CD8-positive, alpha-beta memory T cell (primary cell): ENCODE measurements around the gene CCL3. TPM values are rescaled to one million over a fixed set of nuclear protein-coding genes. Genes with fewer than 3 reads are reported as not detected.

ENCODE experiments used
- CTCF ChIA-PET: fragments of 350-600 bp; sonication (Branson Sonifier 250); formaldehyde crosslinking; loops from one replicate; lab custom pipeline; 2021; ENCODE audit warnings: antibody characterized with exemption; lab: Charles Lee
- POLR2A ChIA-PET: fragments of 350-600 bp; sonication (Branson Sonifier 250); formaldehyde crosslinking; loops from one replicate; lab custom pipeline; 2021; ENCODE audit warnings: antibody characterized with exemption; lab: Charles Lee
- DNase-seq, 5 donors: peaks; one replicate each; pipeline versions ENCODE4 v3.0.0 to v3.0.0-alpha.2; 2020 to 2022; ENCODE audit warnings: mixed read lengths in 1 of 5
- H3K27ac ChIP-seq: one replicate; pipeline ENCODE4 v1.7.0; 2013; ENCODE audit warnings: low read depth, mild to moderate bottlenecking, low read length, moderate library complexity
- H3K27me3 ChIP-seq: 2 replicates; pipeline ENCODE4 v1.7.0; 2013; ENCODE audit warnings: low read length, mild to moderate bottlenecking; ENCODE audit not compliant: insufficient read depth, poor library complexity, severe bottlenecking
- H3K36me3 ChIP-seq: 2 replicates; pipeline ENCODE4 v1.7.0; 2013; ENCODE audit warnings: mild to moderate bottlenecking, low read length, moderate library complexity; ENCODE audit not compliant: insufficient read depth
- H3K4me1 ChIP-seq: 2 replicates; pipeline ENCODE4 v1.7.0; 2013; ENCODE audit warnings: mild to moderate bottlenecking, low read length, moderate library complexity; ENCODE audit not compliant: insufficient read depth
- H3K4me3 ChIP-seq: 2 replicates; pipeline ENCODE4 v1.7.0; 2013; ENCODE audit warnings: mild to moderate bottlenecking, low read length
- H3K9me3 ChIP-seq: 2 replicates; pipeline ENCODE4 v1.7.0; 2013; ENCODE audit warnings: mild to moderate bottlenecking, low read length
- H3K27ac Mint-ChIP-seq, 8 donors: one replicate each; pipeline ENCODE4 v1.8.0; 2020 to 2021; ENCODE audit warnings: mixed read lengths in 8 of 8, mild to moderate bottlenecking in 6 of 8, inconsistent platforms in 3 of 8, moderate library complexity in 3 of 8
- H3K27me3 Mint-ChIP-seq, 2 donors: one replicate each; pipeline ENCODE4 v1.8.0; 2020 to 2021; ENCODE audit warnings: mixed read lengths in 2 of 2, mild to moderate bottlenecking in 1 of 2, moderate library complexity in 1 of 2
- H3K36me3 Mint-ChIP-seq, 3 donors: one replicate each; pipeline ENCODE4 v1.8.0; 2020 to 2021; ENCODE audit warnings: mixed read lengths in 3 of 3, inconsistent platforms in 1 of 3, mild to moderate bottlenecking in 1 of 3
- H3K4me1 Mint-ChIP-seq, 3 donors: one replicate each; pipeline ENCODE4 v1.8.0; 2020 to 2021; ENCODE audit warnings: mixed read lengths in 3 of 3, inconsistent platforms in 1 of 3, mild to moderate bottlenecking in 1 of 3
- H3K4me3 Mint-ChIP-seq, 7 donors: one replicate each; pipeline ENCODE4 v1.8.0; 2020 to 2021; ENCODE audit warnings: mixed read lengths in 7 of 7, mild to moderate bottlenecking in 6 of 7, moderate library complexity in 4 of 7, inconsistent platforms in 2 of 7
- H3K9me3 Mint-ChIP-seq, 5 donors: one replicate each; pipeline ENCODE4 v1.8.0; 2020 to 2022; ENCODE audit warnings: mixed read lengths in 5 of 5, mild to moderate bottlenecking in 3 of 5, moderate library complexity in 2 of 5, inconsistent platforms in 1 of 5
- polyA plus RNA-seq: library from polyadenylated mRNA; unstranded; fragments of 300-500 nt; fragmentation: Illumina TruSeq; gene quantifications from one replicate; pipeline ENCODE4 v1.2.3, GENCODE V29; 2021
- total RNA-seq, 2 experiments: library from RNA; stranded (reverse); gene quantifications; one replicate each; pipeline ENCODE4 v1.2.3, GENCODE V29; 2021

CCL3 gene
- total and polyA plus RNA-seq, 3 experiments from 2014 or later, result 2.3 to 1,264 (median 1,154) TPM

DNA sequence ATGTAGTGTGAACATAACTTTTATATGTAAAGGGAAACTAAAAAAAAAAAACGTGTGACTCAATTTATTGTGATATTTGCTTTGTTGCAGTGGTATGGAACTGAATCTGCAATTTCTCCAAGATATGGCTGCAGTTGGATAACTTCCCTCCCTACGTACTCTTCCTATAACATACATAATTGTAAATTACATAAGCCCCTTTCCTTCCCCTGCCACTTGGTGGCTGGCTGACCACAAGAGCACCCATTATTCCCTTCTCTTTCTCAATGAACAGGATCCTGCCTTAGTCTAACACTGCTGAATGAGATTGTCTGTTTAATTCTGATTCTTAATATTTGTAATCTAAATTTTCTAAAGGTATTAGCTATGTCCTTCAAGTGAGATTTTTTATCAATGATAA lies 41.5 kb upstream of the CCL3 start:
- no peak overlapping the region for H3K27ac ChIP-seq
- Mint-ChIP-seq H3K36me3 (peaks cover 3 to 8% (median 4%) of the 10 kb centered on the region in 3 donors), H3K4me3 (no peak overlapping the region), H3K27ac (peak overlapping the region in 2 of 8 donors; percentile 39 to 61), H3K27me3 (peaks cover 0 to 7% of the 10 kb centered on the region in 2 donors), H3K9me3 (peaks cover 0 to 7% (median 3%) of the 10 kb centered on the region in 5 donors), H3K4me1 (peaks cover 17 to 32% (median 29%) of the 10 kb centered on the region in 3 donors)
- peaks cover 14% of the 10 kb centered on the region for H3K4me1 ChIP-seq
- no peak for DNase-seq
- no peaks in the 10 kb centered on the region for H3K36me3 ChIP-seq
- H3K27me3 ChIP-seq, result no peaks in the 10 kb centered on the region
- no peak overlapping the region for H3K4me3 ChIP-seq
- no peaks in the 10 kb centered on the region for H3K9me3 ChIP-seq
- ChIA-PET POLR2A (no interaction called here), CTCF (interaction anchor here (1.0 to 3.6 kb wide), 2 partner anchors 17 to 59 kb away, joined by 3 to 12 read pairs; no protein-coding TSS in a partner anchor)

DNA sequence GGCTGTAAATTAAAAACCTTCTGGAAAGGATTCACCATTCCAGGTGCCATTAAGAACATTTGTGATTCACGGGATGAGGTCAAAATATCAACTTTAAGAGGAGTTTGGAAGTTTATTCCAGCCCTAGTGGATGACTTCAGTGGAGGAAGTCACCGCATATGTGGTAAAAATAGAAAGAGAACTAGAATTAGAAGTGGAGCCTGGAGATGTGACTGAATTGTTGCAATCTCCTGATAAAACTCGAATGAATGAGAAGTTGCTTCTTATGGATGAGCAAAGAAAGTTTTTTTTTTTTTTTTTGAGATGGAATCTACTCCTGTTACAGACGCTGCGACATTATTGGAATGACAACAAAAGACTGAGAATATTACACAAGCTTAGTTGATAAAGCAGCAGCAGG lies 40.4 kb upstream of the CCL3 start:
- peak overlapping the region in 1 of 8 donors; percentile 2 for H3K27ac Mint-ChIP-seq
- peaks cover 15% of the 10 kb centered on the region for H3K4me1 ChIP-seq
- H3K36me3 ChIP-seq, result no peaks in the 10 kb centered on the region
- peaks cover 18 to 38% (median 31%) of the 10 kb centered on the region in 3 donors for H3K4me1 Mint-ChIP-seq
- H3K36me3 Mint-ChIP-seq, result peaks cover 1 to 18% (median 3%) of the 10 kb centered on the region in 3 donors
- no peaks in the 10 kb centered on the region for H3K27me3 ChIP-seq
- peaks cover 5% of the 10 kb centered on the region for H3K9me3 ChIP-seq
- no peak overlapping the region for H3K4me3 ChIP-seq
- ChIA-PET POLR2A (no interaction called here), CTCF (interaction anchor here (1.1 kb wide), 1 partner anchor 12 kb away, joined by 3 read pairs; no protein-coding TSS in a partner anchor)
- no peak overlapping the region for H3K4me3 Mint-ChIP-seq
- DNase-seq, result no peak
- H3K27me3 Mint-ChIP-seq, result peaks cover 0 to 2% of the 10 kb centered on the region in 2 donors
- peaks cover 0 to 16% (median 13%) of the 10 kb centered on the region in 5 donors for H3K9me3 Mint-ChIP-seq
- H3K27ac ChIP-seq, result no peak overlapping the region

DNA sequence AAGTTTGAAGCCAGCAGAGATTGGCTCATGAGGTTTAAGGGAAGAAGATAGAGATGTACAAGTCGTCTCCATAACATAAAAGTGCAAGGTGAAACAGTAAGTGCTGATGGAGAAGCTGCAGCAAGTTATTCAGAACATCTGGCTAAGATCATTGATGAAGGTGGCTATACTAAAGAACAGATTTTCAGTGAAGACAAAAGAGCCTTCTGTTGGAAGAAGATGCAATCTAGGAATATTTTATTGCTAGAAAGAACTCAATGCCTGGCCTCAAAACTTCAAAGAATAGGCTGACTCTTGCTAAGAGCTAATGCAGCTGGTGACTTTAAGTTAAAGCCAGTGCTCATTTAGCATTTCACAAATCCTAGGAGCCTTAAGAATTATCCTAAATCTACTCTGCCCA lies 39.7 kb upstream of the CCL3 start:
- H3K27me3 Mint-ChIP-seq, result peaks cover 0 to 1% of the 10 kb centered on the region in 2 donors
- POLR2A ChIA-PET, result no interaction called here
- peaks cover 1 to 16% (median 1%) of the 10 kb centered on the region in 3 donors for H3K36me3 Mint-ChIP-seq
- peaks cover 0 to 19% (median 14%) of the 10 kb centered on the region in 5 donors for H3K9me3 Mint-ChIP-seq
- no peak overlapping the region for H3K27ac ChIP-seq
- peaks cover 8% of the 10 kb centered on the region for H3K9me3 ChIP-seq
- no peak overlapping the region for H3K27ac Mint-ChIP-seq
- H3K27me3 ChIP-seq, result no peaks in the 10 kb centered on the region
- no peaks in the 10 kb centered on the region for H3K36me3 ChIP-seq
- no peak overlapping the region for H3K4me3 Mint-ChIP-seq
- no peak for DNase-seq
- no peak overlapping the region for H3K4me3 ChIP-seq
- CTCF ChIA-PET, result no interaction called here
- peaks cover 18 to 38% (median 31%) of the 10 kb centered on the region in 3 donors for H3K4me1 Mint-ChIP-seq
- H3K4me1 ChIP-seq, result peaks cover 15% of the 10 kb centered on the region

DNA sequence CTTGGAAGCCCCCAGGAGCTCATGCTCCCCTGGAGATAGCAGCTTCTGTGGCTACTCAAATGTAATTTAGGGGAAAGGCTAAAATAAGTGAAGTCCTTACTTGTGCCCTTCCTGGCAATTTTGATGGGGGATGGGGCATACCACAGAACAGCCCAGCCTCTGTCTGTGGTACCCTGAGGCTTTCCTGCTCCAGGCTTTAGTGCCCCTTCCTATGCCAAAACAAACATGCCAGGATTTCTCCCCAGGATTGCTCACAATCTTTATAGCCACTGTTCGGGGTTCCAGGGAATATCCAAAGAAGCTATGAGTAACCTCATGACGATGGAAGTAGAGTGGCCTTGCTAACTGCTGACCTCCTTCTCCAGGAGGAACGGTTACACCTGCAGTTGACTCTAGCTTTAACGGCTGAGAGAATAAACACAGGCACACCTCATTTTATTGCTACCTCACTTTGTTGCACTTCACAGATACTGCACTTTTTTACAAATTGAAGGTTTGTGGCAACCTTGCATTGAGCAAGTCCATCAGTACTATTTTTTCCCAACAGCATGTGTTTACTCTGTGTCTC lies 38.6 kb upstream of the CCL3 start:
- peaks cover 8% of the 10 kb centered on the region for H3K9me3 ChIP-seq
- CTCF ChIA-PET, result interaction anchor here (0.7 to 1.6 kb wide), 4 partner anchors 9 to 153 kb away, joined by 3 to 6 read pairs (median 4); no protein-coding TSS in a partner anchor
- H3K4me3 ChIP-seq, result no peak overlapping the region
- DNase-seq, result no peak
- Mint-ChIP-seq H3K27me3 (no peaks in the 10 kb centered on the region), H3K27ac (peak overlapping the region in 2 of 8 donors; percentile 80 to 92), H3K9me3 (peaks cover 0 to 19% (median 14%) of the 10 kb centered on the region in 5 donors), H3K4me1 (peaks cover 18 to 38% (median 31%) of the 10 kb centered on the region in 3 donors), H3K4me3 (no peak overlapping the region), H3K36me3 (peaks cover 1 to 16% (median 1%) of the 10 kb centered on the region in 3 donors)
- no peak overlapping the region for H3K27ac ChIP-seq
- peaks cover 15% of the 10 kb centered on the region for H3K4me1 ChIP-seq
- POLR2A ChIA-PET, result no interaction called here
- no peaks in the 10 kb centered on the region for H3K27me3 ChIP-seq
- H3K36me3 ChIP-seq, result no peaks in the 10 kb centered on the region

DNA sequence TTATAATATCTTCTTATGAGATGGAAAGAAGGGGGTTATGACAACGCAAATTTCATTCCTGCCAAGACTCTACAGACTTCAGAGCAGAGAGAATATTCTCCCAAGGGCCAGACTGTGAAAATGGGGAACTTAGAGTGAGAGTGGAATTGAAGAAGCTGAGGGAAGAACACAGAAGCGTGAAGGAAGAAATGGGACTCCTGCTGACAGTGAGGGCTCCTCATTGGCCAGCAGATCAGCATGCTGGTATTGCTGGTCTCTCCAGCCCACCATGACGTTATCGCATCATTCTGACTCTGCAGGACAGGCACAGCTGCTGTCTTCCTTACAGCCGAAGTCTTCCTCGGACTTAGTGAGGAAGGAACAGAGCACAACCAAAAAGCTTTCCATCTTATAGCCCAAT lies 38.0 kb upstream of the CCL3 start:
- no peaks in the 10 kb centered on the region for H3K27me3 ChIP-seq
- H3K4me3 ChIP-seq, result no peak overlapping the region
- Mint-ChIP-seq H3K36me3 (peaks cover 1 to 16% (median 1%) of the 10 kb centered on the region in 3 donors), H3K27me3 (no peaks in the 10 kb centered on the region), H3K9me3 (peaks cover 0 to 19% (median 14%) of the 10 kb centered on the region in 5 donors), H3K27ac (peak overlapping the region in 5 of 8 donors; percentile 32 to 96 (median 80)), H3K4me1 (peaks cover 18 to 38% (median 31%) of the 10 kb centered on the region in 3 donors), H3K4me3 (peak overlapping the region in 1 of 7 donors; percentile 57)
- H3K4me1 ChIP-seq, result peaks cover 15% of the 10 kb centered on the region
- H3K9me3 ChIP-seq, result peaks cover 8% of the 10 kb centered on the region
- ChIA-PET POLR2A (no interaction called here), CTCF (interaction anchor here (0.7 to 1.6 kb wide), 3 partner anchors 19 to 152 kb away, joined by 3 to 6 read pairs (median 4); no protein-coding TSS in a partner anchor)
- no peak overlapping the region for H3K27ac ChIP-seq
- H3K36me3 ChIP-seq, result no peaks in the 10 kb centered on the region
- no peak for DNase-seq

DNA sequence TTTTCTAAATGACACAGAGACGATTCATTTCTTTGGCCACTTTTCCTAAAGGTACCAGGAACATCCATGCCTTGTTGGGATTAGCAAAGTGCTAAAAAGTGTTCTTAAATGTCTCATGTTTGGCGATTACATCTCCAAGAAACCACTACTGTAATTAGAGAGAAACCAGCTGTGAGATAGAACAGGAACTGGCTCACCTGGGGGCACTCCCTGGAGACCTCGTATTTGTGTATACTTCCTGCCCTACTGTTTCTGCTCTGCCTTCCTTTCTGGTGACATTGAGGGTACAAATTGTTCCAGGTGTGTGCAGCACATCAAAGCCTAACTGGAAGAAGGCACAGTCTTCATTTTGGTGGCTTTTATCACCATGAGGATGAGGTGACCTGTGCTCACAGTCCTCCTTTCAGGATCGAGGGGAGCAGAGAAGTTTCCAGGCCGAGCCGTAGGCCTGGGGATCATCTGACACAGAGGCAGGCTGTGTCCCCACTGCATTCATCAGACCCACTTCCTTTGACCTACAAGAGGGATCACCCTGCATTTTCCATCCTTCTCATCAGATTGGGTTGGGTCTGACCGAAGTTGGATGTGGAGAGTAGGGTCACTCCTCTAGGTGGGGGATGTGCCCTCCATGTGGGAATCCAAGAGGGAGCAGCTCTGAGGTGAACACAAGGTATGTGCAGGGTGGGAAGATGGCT lies 37.4 kb upstream of the CCL3 start:
- H3K27ac Mint-ChIP-seq, result peak overlapping the region; percentile 32 to 96 (median 76)
- no peak for DNase-seq
- Histone ChIP-seq H3K4me3 (no peak overlapping the region), H3K27me3 (no peaks in the 10 kb centered on the region), H3K9me3 (peaks cover 8% of the 10 kb centered on the region), H3K27ac (no peak overlapping the region), H3K4me1 (peaks cover 15% of the 10 kb centered on the region), H3K36me3 (no peaks in the 10 kb centered on the region)
- H3K36me3 Mint-ChIP-seq, result peaks cover 1 to 16% (median 1%) of the 10 kb centered on the region in 3 donors
- peak overlapping the region in 5 of 7 donors; percentile 18 to 57 (median 44) for H3K4me3 Mint-ChIP-seq
- H3K9me3 Mint-ChIP-seq, result peaks cover 0 to 19% (median 14%) of the 10 kb centered on the region in 5 donors
- CTCF ChIA-PET, result interaction anchor here (1.6 kb wide), 2 partner anchors 20 to 22 kb away, joined by 3 to 6 read pairs; no protein-coding TSS in a partner anchor
- H3K4me1 Mint-ChIP-seq, result peaks cover 18 to 38% (median 31%) of the 10 kb centered on the region in 3 donors
- POLR2A ChIA-PET, result no interaction called here
- H3K27me3 Mint-ChIP-seq, result no peaks in the 10 kb centered on the region

DNA sequence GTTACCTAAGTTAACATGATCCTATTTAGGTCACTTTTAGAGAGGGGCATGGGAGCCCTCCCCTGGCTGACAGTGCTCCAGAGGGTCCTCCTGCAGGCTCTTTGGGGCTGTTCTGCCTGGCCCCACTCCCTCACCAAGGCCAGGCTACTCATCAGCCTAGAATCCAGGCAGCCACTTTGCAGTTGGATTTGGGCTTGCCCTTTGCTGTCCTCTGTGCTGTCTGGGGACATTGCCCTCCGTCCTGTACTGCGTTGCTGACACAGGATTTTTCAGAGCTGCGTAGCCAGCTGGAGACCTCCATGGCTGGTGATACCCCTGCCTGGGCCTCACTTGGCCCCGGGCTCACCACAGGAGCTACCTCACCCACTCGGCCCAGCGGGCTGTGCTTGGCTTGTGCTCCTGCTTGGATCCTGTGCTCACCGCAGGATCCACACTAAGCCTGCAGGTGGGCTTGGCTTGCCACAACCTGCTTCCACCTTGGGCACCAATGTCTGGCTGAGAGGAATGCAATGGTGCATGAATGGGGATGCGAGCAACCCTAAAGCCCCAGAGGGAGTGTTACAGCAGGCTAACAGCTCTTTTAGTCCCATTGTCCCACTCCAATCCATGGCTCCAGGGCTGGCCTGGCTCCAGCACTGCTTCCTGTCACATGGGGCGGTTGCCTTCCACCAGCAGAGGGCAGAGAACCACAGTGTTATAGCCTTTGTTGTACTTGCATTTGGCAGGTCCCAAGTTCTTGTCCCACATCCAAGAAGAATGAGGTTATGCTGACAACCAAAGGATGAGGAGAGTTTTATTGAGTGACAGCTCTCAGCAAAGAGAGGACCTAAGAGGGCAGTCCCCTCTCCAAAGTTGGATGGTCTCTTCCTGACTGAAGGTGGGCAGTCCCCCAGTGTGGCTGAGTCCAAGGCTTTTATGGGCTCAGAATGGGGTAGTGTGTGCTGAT lies 35.2 kb upstream of the CCL3 start:
- Mint-ChIP-seq H3K27me3 (peaks cover 0 to 8% of the 10 kb centered on the region in 2 donors), H3K36me3 (peaks cover 1 to 16% (median 1%) of the 10 kb centered on the region in 3 donors), H3K4me1 (peaks cover 18 to 37% (median 31%) of the 10 kb centered on the region in 3 donors), H3K9me3 (peaks cover 0 to 19% (median 14%) of the 10 kb centered on the region in 5 donors), H3K4me3 (peak overlapping the region in 1 of 7 donors; percentile 9), H3K27ac (no peak overlapping the region)
- ChIA-PET POLR2A (interaction anchor here (1.1 kb wide), 1 partner anchor 9 kb away, joined by 5 read pairs; no protein-coding TSS in a partner anchor), CTCF (no interaction called here)
- DNase-seq, result no peak
- peaks cover 15% of the 10 kb centered on the region for H3K4me1 ChIP-seq
- no peaks in the 10 kb centered on the region for H3K36me3 ChIP-seq
- H3K27me3 ChIP-seq, result no peaks in the 10 kb centered on the region
- H3K4me3 ChIP-seq, result no peak overlapping the region
- H3K9me3 ChIP-seq, result peaks cover 8% of the 10 kb centered on the region
- no peak overlapping the region for H3K27ac ChIP-seq
